Endothelial cell of umbilical vein (primary cell): ENCODE data around the gene MAP10.

Experiments
- EZH2 ChIP-seq: IDR thresholded peaks from 2 replicates; pipeline ENCODE4 v1.6.1; 2012; ENCODE audit warnings: borderline replicate concordance, low read depth, mild to moderate bottlenecking, moderate library complexity, low read length, inconsistent platforms; ENCODE audit not compliant: severe bottlenecking
- MAX ChIP-seq: IDR thresholded peaks from 2 replicates; pipeline ENCODE4 v1.6.1; 2011; ENCODE audit not compliant: insufficient read depth, insufficient read length
- TF ChIP-seq, protein P1 (sequence below), 2 donors: IDR thresholded peaks; 1 replicate in 1 of 2; 2 replicates in 1 of 2; pipeline ENCODE4 v1.5.1; 2011; ENCODE audit warnings: low read length in 2 of 2, mild to moderate bottlenecking in 2 of 2, moderate library complexity in 2 of 2, control low read depth in 1 of 2, inconsistent platforms in 1 of 2, low read depth in 1 of 2; ENCODE audit not compliant: insufficient read depth in 1 of 2; ENCODE audit errors: extremely low read depth in 1 of 2

GRCh38 chr1:232841823-232842565, 36.8 kb downstream of the MAP10 start:
- TF ChIP-seq, protein P1, sequence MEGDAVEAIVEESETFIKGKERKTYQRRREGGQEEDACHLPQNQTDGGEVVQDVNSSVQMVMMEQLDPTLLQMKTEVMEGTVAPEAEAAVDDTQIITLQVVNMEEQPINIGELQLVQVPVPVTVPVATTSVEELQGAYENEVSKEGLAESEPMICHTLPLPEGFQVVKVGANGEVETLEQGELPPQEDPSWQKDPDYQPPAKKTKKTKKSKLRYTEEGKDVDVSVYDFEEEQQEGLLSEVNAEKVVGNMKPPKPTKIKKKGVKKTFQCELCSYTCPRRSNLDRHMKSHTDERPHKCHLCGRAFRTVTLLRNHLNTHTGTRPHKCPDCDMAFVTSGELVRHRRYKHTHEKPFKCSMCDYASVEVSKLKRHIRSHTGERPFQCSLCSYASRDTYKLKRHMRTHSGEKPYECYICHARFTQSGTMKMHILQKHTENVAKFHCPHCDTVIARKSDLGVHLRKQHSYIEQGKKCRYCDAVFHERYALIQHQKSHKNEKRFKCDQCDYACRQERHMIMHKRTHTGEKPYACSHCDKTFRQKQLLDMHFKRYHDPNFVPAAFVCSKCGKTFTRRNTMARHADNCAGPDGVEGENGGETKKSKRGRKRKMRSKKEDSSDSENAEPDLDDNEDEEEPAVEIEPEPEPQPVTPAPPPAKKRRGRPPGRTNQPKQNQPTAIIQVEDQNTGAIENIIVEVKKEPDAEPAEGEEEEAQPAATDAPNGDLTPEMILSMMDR (IDR thresholded peaks at IDR 0.05; ENCODE audit: extremely low read depth in 1 of 2, insufficient read depth in 1 of 2, low read depth in 1 of 2, low read length in 2 of 2): no peak
- TF ChIP-seq MAX (no peak), EZH2 (no peak)
